HepG2 (cell line): ENCODE results near the gene ZNF384. TPM values are rescaled to one million over a fixed set of nuclear protein-coding genes. Genes with fewer than 3 reads are reported as not detected.

ENCODE experiments used
- HHEX ChIP-seq: IDR thresholded peaks from 2 replicates; pipeline ENCODE4 v1.6.1; 2016; ENCODE audit warnings: control low read depth
- HNF4A ChIP-seq: sonication (generic); formaldehyde crosslinking; IDR thresholded peaks from 2 replicates; pipeline ENCODE4 v1.4.0; 2020; ENCODE audit warnings: missing genetic modification reagents
- HOXD1 ChIP-seq: sonication (generic); formaldehyde crosslinking; IDR thresholded peaks from 2 replicates; pipeline ENCODE4 v1.5.0; 2020; ENCODE audit warnings: missing genetic modification reagents
- KAT7 ChIP-seq: IDR thresholded peaks from 2 replicates; pipeline ENCODE4 v1.6.1; 2018; ENCODE audit warnings: borderline replicate concordance, missing compliant biosample characterization
- NFYB ChIP-seq: sonication (generic); formaldehyde crosslinking; IDR thresholded peaks from 2 replicates; pipeline ENCODE4 v1.4.0; 2020; ENCODE audit warnings: missing genetic modification reagents
- PITX1 ChIP-seq: sonication (generic); formaldehyde crosslinking; IDR thresholded peaks from 2 replicates; pipeline ENCODE4 v1.5.1; 2020; ENCODE audit warnings: mild to moderate bottlenecking, missing genetic modification reagents
- RBAK ChIP-seq: sonication (generic); formaldehyde crosslinking; IDR thresholded peaks from 2 replicates; pipeline ENCODE4 v1.5.1; 2020; ENCODE audit warnings: mild to moderate bottlenecking, missing genetic modification reagents
- RBFOX2 ChIP-seq: fragments of 200-400 bp; formaldehyde crosslinking; IDR thresholded peaks from 2 replicates; pipeline ENCODE4 v1.6.1; 2017; ENCODE audit warnings: low read depth, mild to moderate bottlenecking, low read length
- SMC3 ChIP-seq: IDR thresholded peaks from 2 replicates; pipeline ENCODE4 v1.6.1; 2011; ENCODE audit warnings: low read length, improper control_type of control experiment
- STAG1 ChIP-seq: sonication (generic); formaldehyde crosslinking; IDR thresholded peaks from 2 replicates; pipeline ENCODE4 v1.4.0; 2020; ENCODE audit warnings: missing genetic modification reagents
- U2AF2 ChIP-seq: fragments of 200-400 bp; formaldehyde crosslinking; IDR thresholded peaks from 2 replicates; pipeline ENCODE4 v1.6.1; 2017; ENCODE audit warnings: low read depth, mild to moderate bottlenecking, low read length
- WIZ ChIP-seq: sonication (generic); formaldehyde crosslinking; IDR thresholded peaks from 2 replicates; pipeline ENCODE4 v1.5.1; 2020; ENCODE audit warnings: mild to moderate bottlenecking, missing genetic modification reagents
- ZFP1 ChIP-seq: IDR thresholded peaks from 2 replicates; pipeline ENCODE4 v1.6.1; 2016
- ZNF121 ChIP-seq: sonication (generic); formaldehyde crosslinking; IDR thresholded peaks from 2 replicates; pipeline ENCODE4 v1.5.0; 2020; ENCODE audit warnings: mild to moderate bottlenecking, missing genetic modification reagents
- ZNF124 ChIP-seq: sonication (generic); formaldehyde crosslinking; IDR thresholded peaks from 2 replicates; pipeline ENCODE4 v1.4.0; 2020; ENCODE audit warnings: missing genetic modification reagents
- ZNF367 ChIP-seq: sonication (generic); formaldehyde crosslinking; IDR thresholded peaks from 2 replicates; pipeline ENCODE4 v1.4.0; 2020; ENCODE audit warnings: missing genetic modification reagents, borderline replicate concordance
- ZNF512 ChIP-seq: sonication (generic); formaldehyde crosslinking; IDR thresholded peaks from 2 replicates; pipeline ENCODE4 v1.4.0; 2020; ENCODE audit warnings: mild to moderate bottlenecking, missing genetic modification reagents
- ZZZ3 ChIP-seq: sonication (generic); formaldehyde crosslinking; IDR thresholded peaks from 2 replicates; pipeline ENCODE4 v1.4.0; 2020; ENCODE audit warnings: missing genetic modification reagents, mild to moderate bottlenecking, borderline replicate concordance
- polyA plus RNA-seq, 8 experiments: library from polyadenylated mRNA; depleted of rRNA in 3 of 8; stranded (reverse) in 7 of 8; unstranded in 1 of 8; fragments of >200 nt; fragmentation: Illumina TruSeq in 4 of 8; extraction: Trizol in 4 of 8; gene quantifications; 2 replicates each; pipeline versions ENCODE4 v1.2.1 to v1.2.3, GENCODE V29; 2011 to 2016; ENCODE audit warnings: low read depth in 4 of 8, missing spikeins in 1 of 8, mixed read lengths in 1 of 8; ENCODE audit not compliant: insufficient read depth in 1 of 8
- total RNA-seq, 5 experiments: library from RNA; depleted of rRNA; stranded (reverse); fragments of >200 nt; fragmentation: Illumina TruSeq; extraction: Trizol; gene quantifications; 2 replicates each; pipeline ENCODE4 v1.2.3, GENCODE V29; 2016; ENCODE audit warnings: low read depth in 1 of 5
- TF ChIP-seq, protein P1 (sequence below): sonication (generic); formaldehyde crosslinking; IDR thresholded peaks from 2 replicates; pipeline ENCODE4 v1.5.1; 2020; ENCODE audit warnings: mild to moderate bottlenecking, missing genetic modification reagents
- TF ChIP-seq, protein P2 (sequence below): sonication (generic); formaldehyde crosslinking; IDR thresholded peaks from 2 replicates; pipeline ENCODE4 v1.8.1; 2023; ENCODE audit warnings: mild to moderate bottlenecking, moderate library complexity, missing genetic modification reagents
- TF ChIP-seq, protein P3 (sequence below): sonication (generic); formaldehyde crosslinking; IDR thresholded peaks from 2 replicates; pipeline ENCODE4 v1.5.0; 2020; ENCODE audit warnings: mild to moderate bottlenecking, missing genetic modification reagents, moderate library complexity
- TF ChIP-seq, protein P4 (sequence below): sonication (generic); formaldehyde crosslinking; IDR thresholded peaks from 2 replicates; pipeline ENCODE4 v1.8.0; 2023; ENCODE audit warnings: mild to moderate bottlenecking, missing genetic modification reagents
- TF ChIP-seq, protein P5 (sequence below): sonication (generic); formaldehyde crosslinking; IDR thresholded peaks from 2 replicates; pipeline ENCODE4 v1.4.0; 2020; ENCODE audit warnings: mild to moderate bottlenecking, low read depth, missing genetic modification reagents

Gene ZNF384
- total and polyA plus RNA-seq, 2 of the 13 experiments (the other 11 are each of a cell fraction or from before 2014, with no cell fraction given) = 23.6 to 55.3 TPM

DNA sequence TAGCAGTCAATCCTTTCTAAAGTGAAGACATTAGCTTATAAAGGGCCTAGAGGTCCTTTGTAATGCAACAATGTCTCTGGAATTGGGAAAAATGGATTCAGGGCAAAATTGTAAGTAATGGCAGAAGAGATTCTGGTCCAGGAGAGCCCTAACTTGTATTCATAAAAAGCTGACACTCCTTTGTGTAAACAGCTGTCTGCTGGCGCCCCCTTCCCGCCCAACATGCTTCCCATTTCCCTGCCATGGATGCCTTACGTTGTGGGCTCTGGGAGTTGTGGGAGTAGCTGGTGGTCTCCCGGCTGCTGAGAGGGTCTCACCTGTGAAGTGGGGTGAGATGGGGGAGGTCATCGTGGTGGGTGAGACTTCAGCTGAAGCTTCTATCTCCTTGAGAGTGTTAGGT, 44.3 kb downstream of the ZNF384 start (continued):
- TF ChIP-seq STAG1 (CRISPR knock-in tag) (peak; percentile 68), ZNF124 (CRISPR knock-in tag) (no peak), WIZ (CRISPR knock-in tag) (no peak), ZNF512 (CRISPR knock-in tag) (no peak), HHEX (no peak), ZFP1 (CRISPR knock-in tag) (no peak), HNF4A (CRISPR knock-in tag) (no peak), ZZZ3 (CRISPR knock-in tag) (no peak), SMC3 (peak; percentile 32; the same call in 1 of the 2 replicates), NFYB (no peak), HOXD1 (CRISPR knock-in tag) (no peak), RBFOX2 (no peak), ZNF121 (CRISPR knock-in tag) (no peak), PITX1 (no peak), KAT7 (CRISPR knock-in tag) (no peak), RBAK (no peak), ZNF367 (CRISPR knock-in tag) (no peak), U2AF2 (no peak)
- TF ChIP-seq, protein P1, sequence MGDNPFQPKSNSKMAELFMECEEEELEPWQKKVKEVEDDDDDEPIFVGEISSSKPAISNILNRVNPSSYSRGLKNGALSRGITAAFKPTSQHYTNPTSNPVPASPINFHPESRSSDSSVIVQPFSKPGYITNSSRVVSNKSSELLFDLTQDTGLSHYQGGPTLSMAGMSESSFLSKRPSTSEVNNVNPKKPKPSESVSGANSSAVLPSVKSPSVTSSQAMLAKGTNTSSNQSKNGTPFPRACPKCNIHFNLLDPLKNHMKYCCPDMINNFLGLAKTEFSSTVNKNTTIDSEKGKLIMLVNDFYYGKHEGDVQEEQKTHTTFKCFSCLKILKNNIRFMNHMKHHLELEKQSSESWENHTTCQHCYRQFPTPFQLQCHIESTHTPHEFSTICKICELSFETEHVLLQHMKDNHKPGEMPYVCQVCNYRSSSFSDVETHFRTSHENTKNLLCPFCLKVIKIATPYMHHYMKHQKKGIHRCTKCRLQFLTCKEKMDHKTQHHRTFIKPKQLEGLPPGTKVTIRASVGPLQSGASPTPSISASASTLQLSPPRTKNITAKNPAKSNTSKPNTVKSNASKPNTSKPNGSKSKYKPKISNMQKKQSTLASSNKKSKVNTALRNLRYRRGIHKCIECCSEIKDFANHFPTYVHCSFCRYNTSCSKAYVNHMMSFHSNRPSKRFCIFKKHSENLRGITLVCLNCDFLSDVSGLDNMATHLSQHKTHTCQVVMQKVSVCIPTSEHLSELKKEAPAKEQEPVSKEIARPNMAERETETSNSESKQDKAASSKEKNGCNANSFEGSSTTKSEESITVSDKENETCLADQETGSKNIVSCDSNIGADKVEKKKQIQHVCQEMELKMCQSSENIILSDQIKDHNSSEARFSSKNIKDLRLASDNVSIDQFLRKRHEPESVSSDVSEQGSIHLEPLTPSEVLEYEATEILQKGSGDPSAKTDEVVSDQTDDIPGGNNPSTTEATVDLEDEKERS (CRISPR knock-in tag) = no peak
- TF ChIP-seq, protein P2, sequence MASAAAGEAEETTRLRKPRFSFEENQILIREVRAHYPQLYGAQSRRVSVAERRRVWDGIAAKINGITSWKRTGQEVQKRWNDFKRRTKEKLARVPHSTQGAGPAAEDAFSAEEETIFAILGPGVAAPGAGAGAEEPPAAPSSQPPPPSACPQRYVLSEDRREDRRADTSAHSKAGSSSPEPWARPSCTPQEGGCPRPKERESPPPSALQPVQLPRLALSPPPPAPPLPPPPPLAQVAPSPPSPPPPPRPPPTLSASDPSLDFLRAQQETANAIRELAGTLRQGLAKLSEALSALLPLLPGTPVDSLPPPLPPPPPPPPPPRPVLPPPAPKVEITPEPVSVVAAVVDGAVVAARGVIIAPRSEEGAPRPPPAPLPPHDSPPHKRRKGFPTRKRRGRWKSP (CRISPR knock-in tag) = no peak
- TF ChIP-seq, protein P3, sequence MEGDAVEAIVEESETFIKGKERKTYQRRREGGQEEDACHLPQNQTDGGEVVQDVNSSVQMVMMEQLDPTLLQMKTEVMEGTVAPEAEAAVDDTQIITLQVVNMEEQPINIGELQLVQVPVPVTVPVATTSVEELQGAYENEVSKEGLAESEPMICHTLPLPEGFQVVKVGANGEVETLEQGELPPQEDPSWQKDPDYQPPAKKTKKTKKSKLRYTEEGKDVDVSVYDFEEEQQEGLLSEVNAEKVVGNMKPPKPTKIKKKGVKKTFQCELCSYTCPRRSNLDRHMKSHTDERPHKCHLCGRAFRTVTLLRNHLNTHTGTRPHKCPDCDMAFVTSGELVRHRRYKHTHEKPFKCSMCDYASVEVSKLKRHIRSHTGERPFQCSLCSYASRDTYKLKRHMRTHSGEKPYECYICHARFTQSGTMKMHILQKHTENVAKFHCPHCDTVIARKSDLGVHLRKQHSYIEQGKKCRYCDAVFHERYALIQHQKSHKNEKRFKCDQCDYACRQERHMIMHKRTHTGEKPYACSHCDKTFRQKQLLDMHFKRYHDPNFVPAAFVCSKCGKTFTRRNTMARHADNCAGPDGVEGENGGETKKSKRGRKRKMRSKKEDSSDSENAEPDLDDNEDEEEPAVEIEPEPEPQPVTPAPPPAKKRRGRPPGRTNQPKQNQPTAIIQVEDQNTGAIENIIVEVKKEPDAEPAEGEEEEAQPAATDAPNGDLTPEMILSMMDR (CRISPR knock-in tag) = peak; percentile 62
- TF ChIP-seq, protein P4, sequence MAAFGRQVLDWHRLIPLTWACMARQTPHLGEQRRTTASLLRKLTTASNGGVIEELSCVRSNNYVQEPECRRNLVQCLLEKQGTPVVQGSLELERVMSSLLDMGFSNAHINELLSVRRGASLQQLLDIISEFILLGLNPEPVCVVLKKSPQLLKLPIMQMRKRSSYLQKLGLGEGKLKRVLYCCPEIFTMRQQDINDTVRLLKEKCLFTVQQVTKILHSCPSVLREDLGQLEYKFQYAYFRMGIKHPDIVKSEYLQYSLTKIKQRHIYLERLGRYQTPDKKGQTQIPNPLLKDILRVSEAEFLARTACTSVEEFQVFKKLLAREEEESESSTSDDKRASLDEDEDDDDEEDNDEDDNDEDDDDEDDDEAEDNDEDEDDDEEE (CRISPR knock-in tag) = no peak
- TF ChIP-seq, protein P5, sequence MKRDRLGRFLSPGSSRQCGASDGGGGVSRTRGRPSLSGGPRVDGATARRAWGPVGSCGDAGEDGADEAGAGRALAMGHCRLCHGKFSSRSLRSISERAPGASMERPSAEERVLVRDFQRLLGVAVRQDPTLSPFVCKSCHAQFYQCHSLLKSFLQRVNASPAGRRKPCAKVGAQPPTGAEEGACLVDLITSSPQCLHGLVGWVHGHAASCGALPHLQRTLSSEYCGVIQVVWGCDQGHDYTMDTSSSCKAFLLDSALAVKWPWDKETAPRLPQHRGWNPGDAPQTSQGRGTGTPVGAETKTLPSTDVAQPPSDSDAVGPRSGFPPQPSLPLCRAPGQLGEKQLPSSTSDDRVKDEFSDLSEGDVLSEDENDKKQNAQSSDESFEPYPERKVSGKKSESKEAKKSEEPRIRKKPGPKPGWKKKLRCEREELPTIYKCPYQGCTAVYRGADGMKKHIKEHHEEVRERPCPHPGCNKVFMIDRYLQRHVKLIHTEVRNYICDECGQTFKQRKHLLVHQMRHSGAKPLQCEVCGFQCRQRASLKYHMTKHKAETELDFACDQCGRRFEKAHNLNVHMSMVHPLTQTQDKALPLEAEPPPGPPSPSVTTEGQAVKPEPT (CRISPR knock-in tag) = no peak
